Stimulated activated naive CD4-positive, alpha-beta T cell (primary cell): Measurements from ENCODE around the gene ANKRD22.
"Not testable (repeated sequence)": the region's sequence is repeated elsewhere in the genome, so short reads cannot be mapped to it uniquely, and the experiment has no call there.

Source experiments
- DNase-seq, 6 experiments: peaks; one replicate each; lab custom pipeline; 2025; lab: John Stamatoyannopoulos, UW

Gene ANKRD22

GRCh38 chr10:88877298-88877697, 25.7 kb upstream of the ANKRD22 start:
- DNase-seq = no peak

- no peak for DNase-seq
Observed at GRCh38 chr10:88875081-88875480, 23.4 kb upstream of the ANKRD22 start.

GRCh38 chr10:88874281-88874680, 22.6 kb upstream of the ANKRD22 start:
- no peak for DNase-seq

- no peak for DNase-seq
Observed at GRCh38 chr10:88873757-88874156, 22.1 kb upstream of the ANKRD22 start.

- no peak for DNase-seq
Observed at GRCh38 chr10:88870089-88870488, 18.4 kb upstream of the ANKRD22 start.

- DNase-seq = no peak
Observed at GRCh38 chr10:88866454-88866853, 14.8 kb upstream of the ANKRD22 start.

- DNase-seq = no peak
Observed at GRCh38 chr10:88865281-88865876, 13.7 kb upstream of the ANKRD22 start.

GRCh38 chr10:88861036-88861435, 9.4 kb upstream of the ANKRD22 start:
- no peak for DNase-seq

GRCh38 chr10:88858491-88858890, 6.8 kb upstream of the ANKRD22 start:
- no peak for DNase-seq

- no peak for DNase-seq
Observed at GRCh38 chr10:88857831-88858230, 6.2 kb upstream of the ANKRD22 start.

GRCh38 chr10:88854684-88855083, 3.0 kb upstream of the ANKRD22 start:
- DNase-seq = no peak

GRCh38 chr10:88853155-88853881, 1.7 kb upstream of the ANKRD22 start:
- DNase-seq = no peak

- DNase-seq = no peak
Observed at GRCh38 chr10:88852327-88852726, 683 bp upstream of the ANKRD22 start.

GRCh38 chr10:88850712-88851111, 932 bp downstream of the ANKRD22 start:
- DNase-seq = no peak

GRCh38 chr10:88849234-88849633, 2.4 kb downstream of the ANKRD22 start:
- DNase-seq = no peak

GRCh38 chr10:88848499-88848898, 3.1 kb downstream of the ANKRD22 start:
- DNase-seq = no peak

- DNase-seq = no peak
Observed at GRCh38 chr10:88843171-88843570, 8.5 kb downstream of the ANKRD22 start.

- no peak for DNase-seq
Observed at GRCh38 chr10:88841316-88842111, 10.1 kb downstream of the ANKRD22 start.

- DNase-seq = no peak
Observed at GRCh38 chr10:88840881-88841280, 10.8 kb downstream of the ANKRD22 start.

GRCh38 chr10:88840104-88840503, 11.5 kb downstream of the ANKRD22 start:
- DNase-seq = no peak

GRCh38 chr10:88838766-88839350, 12.8 kb downstream of the ANKRD22 start:
- DNase-seq = no peak

GRCh38 chr10:88837632-88838031, 14.0 kb downstream of the ANKRD22 start:
- not testable (repeated sequence) for DNase-seq

- no peak for DNase-seq
Observed at GRCh38 chr10:88835910-88836221, 15.8 kb downstream of the ANKRD22 start.
